HG03108 (cell line): ENCODE data around the gene FSD2.
"Not testable (repeated sequence)": the region's sequence is repeated elsewhere in the genome, so short reads cannot be mapped to it uniquely, and the experiment has no call there.

Experiments used
- ATAC-seq: cut with Tn5 transposase; IDR thresholded peaks from one replicate; pipeline ENCODE4 v1.9.1; 2021; ENCODE audit warnings: moderate library complexity; ENCODE audit not compliant: unreplicated experiment

The FSD2 gene

GRCh38 chr15:82793737-82794136, 12.1 kb downstream of the FSD2 start:
- no peak for ATAC-seq

- ATAC-seq = no peak
Measured at GRCh38 chr15:82792068-82792467, 13.8 kb downstream of the FSD2 start.

- ATAC-seq = no peak
Measured at GRCh38 chr15:82790321-82790720, 15.5 kb downstream of the FSD2 start.

GRCh38 chr15:82789491-82789890, 16.4 kb downstream of the FSD2 start:
- no peak for ATAC-seq

DNA sequence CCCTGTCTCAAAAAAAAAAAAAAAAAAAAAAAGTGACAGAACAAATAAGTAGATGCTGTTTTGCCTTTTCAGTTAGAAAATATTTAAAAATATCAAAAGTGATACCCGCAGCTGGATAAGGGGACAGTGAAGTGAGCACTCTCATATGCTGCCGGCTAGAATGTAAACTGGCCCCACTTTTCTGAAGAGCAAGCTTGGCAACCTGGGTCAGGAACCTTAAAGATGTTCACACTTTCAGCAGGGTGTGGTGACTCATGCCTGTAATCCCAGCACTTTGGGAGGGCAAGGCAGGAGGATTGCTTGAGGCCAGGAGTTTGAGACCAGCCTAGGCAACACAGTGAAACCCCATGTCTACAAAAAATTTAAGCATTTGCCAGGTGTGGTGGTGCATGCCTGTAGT, 17.4 kb downstream of the FSD2 start:
- no peak for ATAC-seq

DNA sequence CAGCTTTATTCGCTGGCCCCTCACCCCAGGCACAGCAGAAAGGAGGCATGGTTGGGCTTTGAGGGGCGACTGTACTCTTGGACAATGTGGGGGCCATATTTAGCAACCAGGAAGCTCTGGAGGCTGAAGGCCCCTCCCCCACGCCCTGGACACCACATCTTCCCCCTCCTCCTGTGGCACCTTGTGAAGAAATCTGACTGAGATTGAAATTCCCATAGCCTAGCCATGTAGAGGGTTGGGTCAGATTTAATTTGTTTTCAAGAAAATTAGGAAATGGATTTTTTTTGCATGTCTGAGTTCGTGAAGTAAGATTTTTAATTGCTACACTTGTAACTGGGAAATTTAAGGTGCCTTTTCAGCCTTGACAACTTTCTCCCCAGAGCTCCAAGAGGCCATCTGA, 24.5 kb downstream of the FSD2 start:
- no peak for ATAC-seq

DNA sequence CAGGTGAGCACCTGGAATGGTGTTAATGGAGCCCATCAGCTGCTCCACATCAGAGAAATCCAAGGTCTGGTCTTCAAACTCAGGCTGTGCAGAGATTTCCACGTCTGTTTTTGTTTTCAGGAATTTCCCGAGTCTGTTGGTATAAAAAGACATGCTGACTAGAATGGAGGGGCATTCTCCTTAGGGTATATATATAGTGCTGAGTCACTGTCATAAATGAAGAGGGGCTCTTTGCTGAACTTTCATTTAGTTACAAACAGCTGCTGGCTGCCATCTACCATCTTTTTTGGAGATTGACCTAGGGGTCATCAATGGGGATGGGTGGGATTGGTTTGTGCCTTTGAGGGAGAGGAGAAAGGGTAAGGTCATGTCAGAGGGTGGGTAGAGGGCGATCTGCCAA, 27.1 kb downstream of the FSD2 start:
- no peak for ATAC-seq

DNA sequence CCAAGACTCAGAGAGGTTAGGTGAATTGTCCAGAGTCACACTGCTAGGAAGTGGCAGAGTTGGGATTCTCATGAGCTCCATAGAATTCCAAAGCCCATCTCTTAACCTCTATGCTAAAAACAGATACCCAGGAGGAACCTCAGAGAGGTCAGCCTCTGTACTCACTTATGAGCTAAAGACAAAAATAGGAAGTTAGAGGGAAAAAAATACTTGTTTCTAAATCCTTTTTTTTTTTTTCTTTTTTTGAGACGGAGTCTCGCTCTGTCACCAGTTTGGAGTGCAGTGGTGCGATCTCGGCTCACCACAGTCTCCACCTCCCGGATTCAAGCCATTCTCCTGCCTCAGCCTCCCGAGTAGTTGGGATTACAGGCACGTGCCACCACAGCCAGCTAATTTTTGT, 31.4 kb downstream of the FSD2 start:
- ATAC-seq = no peak

- no peak for ATAC-seq
Measured at GRCh38 chr15:82771789-82772607, 33.9 kb downstream of the FSD2 start.

GRCh38 chr15:82768414-82769054, 37.3 kb downstream of the FSD2 start:
- ATAC-seq = no peak

DNA sequence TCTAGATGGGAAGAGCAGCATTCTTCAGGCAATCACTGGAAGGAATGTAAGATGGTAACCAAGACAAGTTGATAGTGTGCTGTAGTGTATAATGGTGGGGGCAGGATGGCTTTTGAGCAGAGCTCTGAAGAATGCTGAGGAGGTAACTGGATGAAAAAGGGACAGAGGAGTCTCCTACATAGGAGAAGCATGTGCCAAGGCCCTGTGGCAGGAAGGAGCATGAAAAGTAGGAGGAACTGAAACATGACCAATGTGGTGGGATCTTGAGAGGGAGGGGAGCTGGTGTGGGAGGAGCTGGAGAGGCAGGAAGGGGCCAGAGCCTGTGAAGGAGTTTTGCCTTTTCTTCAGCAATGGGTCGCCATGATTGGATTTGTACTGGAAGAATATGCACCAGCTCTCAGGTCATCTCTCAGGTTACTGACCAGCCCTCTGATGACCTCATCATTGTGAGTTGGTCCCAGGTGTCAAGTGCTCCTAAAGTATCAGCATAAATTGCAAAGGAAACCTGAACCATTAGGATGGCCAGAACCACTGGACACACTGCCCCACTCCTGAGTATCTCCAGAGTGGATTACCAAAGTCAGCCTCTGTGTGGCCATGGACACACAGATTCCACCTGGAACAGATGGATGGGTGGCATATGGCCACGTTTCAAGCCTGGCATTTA, 38.6 kb downstream of the FSD2 start:
- ATAC-seq = no peak

DNA sequence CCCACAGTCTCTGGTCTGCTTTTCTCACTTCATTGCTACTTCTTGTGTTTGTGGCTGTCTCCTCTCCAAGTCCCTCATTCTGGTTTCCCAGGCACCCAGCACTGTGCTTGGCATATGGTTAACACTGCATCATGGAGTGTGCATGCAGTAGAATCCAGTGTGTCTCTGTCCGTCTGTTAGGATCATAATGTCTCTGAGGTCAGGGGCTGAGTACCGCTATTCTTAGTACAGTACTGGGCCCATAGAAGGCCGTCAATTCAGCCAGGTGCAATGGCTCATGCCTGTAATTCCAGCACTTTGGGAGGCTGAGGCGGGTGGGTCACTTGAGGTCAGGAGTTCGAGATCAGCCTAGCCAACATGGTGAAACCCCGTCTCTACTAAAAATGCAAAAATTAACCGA, 39.7 kb downstream of the FSD2 start:
- not testable (repeated sequence) for ATAC-seq

DNA sequence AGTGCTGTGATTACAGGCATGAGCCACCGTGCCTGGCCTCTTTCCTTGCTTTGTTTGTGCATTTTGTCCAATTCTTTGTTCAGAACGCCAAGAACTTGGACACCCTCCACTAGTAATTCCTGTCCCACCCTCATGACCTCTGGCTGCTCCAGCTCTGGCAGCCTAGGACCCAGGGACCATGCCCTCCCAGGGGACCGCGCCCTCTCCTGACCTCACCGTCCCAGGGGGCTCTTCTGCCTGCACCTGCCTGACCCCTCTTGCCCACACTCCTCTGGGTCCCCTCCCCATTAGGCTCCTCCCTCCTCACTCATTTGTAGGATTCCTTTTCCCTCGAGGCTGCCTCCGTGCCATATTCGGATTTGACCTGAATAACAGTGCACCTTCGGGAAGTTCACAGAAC, 41.1 kb downstream of the FSD2 start:
- no peak for ATAC-seq

GRCh38 chr15:82764117-82764490, 41.8 kb downstream of the FSD2 start:
- ATAC-seq = no peak

DNA sequence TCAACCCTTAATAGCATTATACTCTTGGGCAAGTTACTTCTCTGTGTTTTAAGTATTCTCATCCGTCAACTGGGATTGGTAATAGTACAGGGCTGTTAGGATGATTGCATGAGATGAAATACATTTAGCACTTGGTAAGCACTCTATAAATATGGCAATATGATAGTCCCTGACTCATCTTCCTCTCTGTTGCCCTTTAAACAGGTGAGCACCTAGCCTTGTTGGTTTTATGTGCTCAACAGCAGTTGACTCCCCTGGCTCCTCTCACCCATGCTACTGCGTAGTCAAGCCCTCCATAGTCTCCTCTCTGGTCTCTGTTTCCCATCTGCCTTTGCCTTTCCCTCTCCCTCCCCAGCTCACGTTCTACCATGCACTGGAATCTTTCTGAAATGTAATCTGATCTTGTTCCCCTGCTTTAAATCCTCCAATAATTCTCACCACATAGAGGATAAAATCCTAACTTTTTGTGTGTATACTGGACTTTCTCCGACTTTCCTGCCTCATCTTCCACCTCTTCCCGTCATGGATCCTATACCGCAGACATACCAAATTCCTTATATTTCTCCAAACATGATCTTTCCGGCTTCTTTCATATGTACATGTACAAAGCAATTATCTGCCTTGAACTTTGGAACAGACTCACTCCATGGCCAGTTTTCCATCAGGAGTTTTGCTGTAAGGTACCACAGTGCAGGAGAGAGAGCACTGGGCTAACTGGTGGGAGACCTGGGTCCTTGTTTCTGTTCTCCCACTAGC, 42.3 kb downstream of the FSD2 start:
- ATAC-seq = no peak

DNA sequence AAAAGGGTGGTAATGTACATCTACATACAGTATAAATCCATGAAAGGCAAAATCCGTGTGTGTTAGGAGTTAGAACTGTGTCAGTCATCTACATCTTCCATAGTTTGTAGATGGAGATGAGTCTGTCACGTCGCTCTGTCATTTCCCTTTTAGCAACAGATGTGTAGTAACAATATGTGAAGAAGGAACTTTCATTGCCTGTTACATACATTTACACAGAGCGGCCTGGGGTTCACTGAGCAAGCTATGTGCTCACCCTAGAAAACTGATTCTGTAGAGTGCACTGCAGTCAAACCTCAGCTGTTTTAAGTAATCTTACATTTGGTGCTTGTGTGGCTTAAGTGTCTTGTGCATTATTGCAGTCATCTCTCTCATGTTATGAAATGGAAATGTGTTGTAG, 54.6 kb downstream of the FSD2 start:
- ATAC-seq = no peak

DNA sequence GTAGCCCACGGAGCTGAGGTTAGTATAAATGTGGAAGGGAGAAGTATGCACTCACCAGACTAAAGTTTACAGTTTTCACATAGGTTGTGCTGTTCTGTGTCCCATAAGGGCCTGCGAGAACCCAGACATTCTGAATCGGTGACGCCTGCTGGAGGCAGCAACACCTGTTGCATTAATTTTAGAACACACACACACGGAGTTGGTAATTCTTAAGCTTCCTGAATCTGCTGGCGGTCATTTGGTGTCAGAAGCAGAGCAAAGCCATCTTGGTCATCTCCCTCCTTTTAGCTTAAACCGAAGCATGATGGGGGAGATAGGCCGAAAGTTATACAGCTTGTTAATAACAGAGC, 55.1 kb downstream of the FSD2 start:
- peak; percentile 25 for ATAC-seq

DNA sequence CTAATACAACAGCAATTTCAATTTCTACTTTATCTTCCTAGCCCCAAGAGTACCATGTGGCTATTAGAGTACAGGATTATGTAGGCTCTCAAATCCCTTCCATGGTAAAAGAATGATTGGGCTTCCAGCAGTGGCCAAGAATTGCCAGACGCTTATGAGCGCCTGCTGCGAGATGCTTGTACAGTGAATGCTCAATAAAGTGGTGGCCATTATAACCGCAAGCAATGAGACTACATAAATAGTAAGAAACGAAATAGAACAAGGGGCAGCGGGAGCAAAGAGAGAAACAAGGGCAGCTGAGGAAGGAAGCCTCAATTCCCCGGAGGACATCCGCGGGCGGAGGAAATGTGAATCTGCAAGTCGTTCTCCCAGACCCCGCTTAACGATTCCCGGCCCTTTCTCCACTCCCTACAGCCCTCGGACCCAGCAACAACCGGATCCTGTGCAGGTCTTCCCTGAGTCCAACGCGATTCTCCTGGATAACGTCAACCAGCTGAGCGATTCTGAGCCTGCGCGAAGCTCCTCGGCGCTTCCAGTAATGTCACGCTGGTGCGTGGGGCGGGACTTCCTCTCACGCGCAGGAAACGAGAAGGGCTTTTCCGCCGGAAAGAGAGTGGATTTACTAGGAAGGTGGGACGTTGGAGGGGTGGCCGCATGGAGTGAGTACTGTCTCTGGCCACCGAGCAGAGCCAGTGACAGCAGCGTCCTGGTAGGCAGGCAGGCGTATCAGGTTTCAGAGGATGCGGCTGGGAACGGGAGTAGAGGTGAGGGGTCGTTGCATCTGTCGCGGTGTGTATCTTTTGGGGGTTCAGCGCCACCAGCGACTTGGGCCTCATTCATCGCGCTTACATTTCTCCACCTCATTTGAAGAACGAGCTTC, 55.7 kb downstream of the FSD2 start:
- peak; percentile 90 for ATAC-seq

GRCh38 chr15:82748315-82748714, 57.6 kb downstream of the FSD2 start:
- ATAC-seq = no peak

- ATAC-seq = no peak
Measured at GRCh38 chr15:82743810-82744209, 62.1 kb downstream of the FSD2 start.

DNA sequence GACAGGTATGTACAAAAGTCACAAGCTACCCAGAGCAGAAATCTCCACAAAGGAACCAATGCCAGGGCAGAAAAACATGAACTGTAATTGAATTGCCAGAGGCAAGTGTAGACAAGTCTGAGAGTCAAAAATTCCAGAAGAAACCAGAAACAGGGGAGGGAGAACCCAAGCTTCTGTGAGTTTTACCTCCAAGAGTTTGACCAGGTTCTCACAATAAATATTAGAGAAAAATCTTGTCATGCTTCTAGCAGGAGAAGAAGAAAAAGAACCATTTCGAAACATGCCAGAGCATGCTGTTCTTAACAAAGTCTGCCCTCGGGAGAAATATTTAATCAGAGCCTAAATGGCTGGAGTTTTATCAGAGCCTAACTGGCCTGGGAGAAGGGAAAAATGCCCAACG, 63.7 kb downstream of the FSD2 start:
- ATAC-seq = no peak
